Measurements from ENCODE around the gene MAPK10.

GRCh38 chr4:86313656-86314055, 46.2 kb downstream of the MAPK10 start:
- TF ChIP-seq EZH2 (IDR thresholded peaks at IDR 0.05) = no peak
- no peak for TF ChIP-seq POLR2AphosphoS5 (IDR thresholded peaks at IDR 0.05; ENCODE audit: borderline replicate concordance, low read depth, low read length)

All from SK-N-MC (cell line).